A673 (cell line): ENCODE data around the gene SCNN1G. TPM values are rescaled to one million over a fixed set of nuclear protein-coding genes. Genes with fewer than 3 reads are reported as not detected.

Source experiments
- BruUV-seq: library from RNA; stranded (reverse); fragments of 400-500 nt; replicated peaks from 2 replicates; lab custom pipeline; 2021; lab: Mats Ljungman, UMichigan
- CTCF ChIA-PET: fragments of 300-600 bp; sonication (Branson Sonifier 250); formaldehyde crosslinking; loops from one replicate; lab custom pipeline; 2022; ENCODE audit warnings: antibody characterized with exemption; lab: Charles Lee
- POLR2A ChIA-PET: fragments of 300-600 bp; sonication (Branson Sonifier 250); formaldehyde crosslinking; loops from one replicate; lab custom pipeline; 2022; ENCODE audit warnings: antibody characterized with exemption; ENCODE audit not compliant: low non-redundant PET; lab: Charles Lee
- DNase-seq: peaks from one replicate; pipeline ENCODE4 v3.0.0-alpha.2; 2015; ENCODE audit warnings: low spot score
- H3K27ac ChIP-seq: fragments of 200-600 bp; sonication (generic); 2 replicates; pipeline ENCODE4 v1.5.1; 2016; ENCODE audit warnings: mixed run types, low read depth, mild to moderate bottlenecking, mixed read lengths, antibody characterized with exemption, low read length; ENCODE audit not compliant: poor library complexity, severe bottlenecking
- H3K27me3 ChIP-seq: fragments of 200-600 bp; sonication (generic); replicated peaks from 2 replicates; pipeline ENCODE4 v1.6.1; 2017; ENCODE audit warnings: mixed run types, low read depth, mild to moderate bottlenecking, mixed read lengths, antibody characterized with exemption, low read length; ENCODE audit not compliant: insufficient read depth, poor library complexity
- H3K36me3 ChIP-seq: fragments of 200-600 bp; sonication (generic); 2 replicates; pipeline ENCODE4 v1.6.1; 2016; ENCODE audit warnings: mixed run types, mild to moderate bottlenecking, mixed read lengths, antibody characterized with exemption, low read length; ENCODE audit not compliant: insufficient read depth, poor library complexity, severe bottlenecking
- H3K4me1 ChIP-seq: fragments of 200-600 bp; sonication (generic); 2 replicates; pipeline ENCODE4 v1.6.1; 2017; ENCODE audit warnings: mixed run types, mild to moderate bottlenecking, mixed read lengths, antibody characterized with exemption, low read length; ENCODE audit not compliant: insufficient read depth, poor library complexity, severe bottlenecking
- H3K4me3 ChIP-seq: fragments of 200-600 bp; sonication (generic); 2 replicates; pipeline ENCODE4 v1.5.1; 2016; ENCODE audit warnings: low read depth, mixed run types, mild to moderate bottlenecking, mixed read lengths, low read length; ENCODE audit not compliant: poor library complexity, severe bottlenecking
- H3K9me3 ChIP-seq: fragments of 200-600 bp; sonication (generic); 2 replicates; pipeline ENCODE4 v1.6.1; 2016; ENCODE audit warnings: mixed run types, low read depth, mild to moderate bottlenecking, mixed read lengths, antibody characterized with exemption, low read length; ENCODE audit not compliant: poor library complexity, severe bottlenecking
- CTCF ChIP-seq: fragments of 300-800, 200-600 bp; sonication (generic); conservative IDR thresholded peaks from 2 replicates; pipeline ENCODE4 v1.5.1; 2017; ENCODE audit warnings: low read depth, mild to moderate bottlenecking, antibody characterized with exemption, low read length, moderate library complexity, mixed read lengths
- EZH2 ChIP-seq: fragments of 200-600 bp; sonication (generic); IDR thresholded peaks from 2 replicates; pipeline ENCODE4 v1.6.1; 2017; ENCODE audit warnings: borderline replicate concordance, low read depth, mild to moderate bottlenecking, mixed read lengths, antibody characterized with exemption, low read length; ENCODE audit not compliant: poor library complexity, severe bottlenecking
- intact Hi-C: fragments of 100-400 bp; cut with micrococcal nuclease; formaldehyde crosslinking; loops from one replicate; pipeline ENCODE4 v1.10.0; 2022; ENCODE audit not compliant: unreplicated experiment
- total RNA-seq: library from RNA; stranded (reverse); gene quantifications from 2 replicates; pipeline ENCODE4 v1.2.3, GENCODE V29; 2021

Gene SCNN1G
- total RNA-seq, 1 experiment from 2014 or later = 22.3 TPM

GRCh38 chr16:23245268-23245667 lies 62.7 kb downstream of the SCNN1G start:
- H3K4me3 ChIP-seq = no peak overlapping the region
- no peaks in the 10 kb centered on the region for H3K36me3 ChIP-seq
- BruUV-seq = no TSS peak
- DNase-seq = no peak
- POLR2A ChIA-PET = no interaction called here
- CTCF ChIA-PET = no interaction called here
- no peak overlapping the region for H3K27ac ChIP-seq
- no peaks in the 10 kb centered on the region for H3K9me3 ChIP-seq
- no peaks in the 10 kb centered on the region for H3K4me1 ChIP-seq
- intact Hi-C loops = loop anchor here (10.0 kb wide), 1 partner anchor 60 kb away; the partner anchor contains the start of gene SCNN1G
- H3K27me3 ChIP-seq = no peaks in the 10 kb centered on the region
- TF ChIP-seq CTCF = no peak
- no peak for TF ChIP-seq EZH2

GRCh38 chr16:23248261-23249194 lies 66.0 kb downstream of the SCNN1G start:
- Histone ChIP-seq H3K4me3 (no peak overlapping the region), H3K9me3 (no peaks in the 10 kb centered on the region), H3K4me1 (no peaks in the 10 kb centered on the region), H3K36me3 (no peaks in the 10 kb centered on the region), H3K27me3 (no peaks in the 10 kb centered on the region), H3K27ac (no peak overlapping the region)
- no TSS peak for BruUV-seq
- no peak for TF ChIP-seq EZH2
- TF ChIP-seq CTCF = no peak
- intact Hi-C loops = loop anchor here (10.0 kb wide), 1 partner anchor 64 kb away; the partner anchor contains the start of gene SCNN1G
- ChIA-PET POLR2A (no interaction called here), CTCF (interaction anchor here (0.5 kb wide), 1 partner anchor 52 kb away, joined by 3 read pairs; no protein-coding TSS in a partner anchor)
- DNase-seq = no peak

- no peak for DNase-seq
- ChIA-PET POLR2A (no interaction called here), CTCF (no interaction called here)
- TF ChIP-seq EZH2 (no peak), CTCF (no peak)
- no peaks in the 10 kb centered on the region for H3K9me3 ChIP-seq
- no TSS peak for BruUV-seq
- H3K27ac ChIP-seq = no peak overlapping the region
- no peak overlapping the region for H3K4me3 ChIP-seq
- intact Hi-C loops = loop anchor here (10.0 kb wide), 1 partner anchor 65 kb away; the partner anchor contains the start of gene SCNN1G
- no peaks in the 10 kb centered on the region for H3K4me1 ChIP-seq
- no peaks in the 10 kb centered on the region for H3K27me3 ChIP-seq
- H3K36me3 ChIP-seq = no peaks in the 10 kb centered on the region
Measured at GRCh38 chr16:23249830-23250229, 67.3 kb downstream of the SCNN1G start.
